H9 (cell line): ENCODE data around the gene SOX14. TPM values are rescaled to one million over a fixed set of nuclear protein-coding genes. Genes with fewer than 3 reads are reported as not detected.

Experiments used
- DNase-seq: peaks from one replicate; pipeline ENCODE4 v3.0.0-alpha.2; 2017
- H2AFZ ChIP-seq: one replicate; pipeline ENCODE4 v1.6.1; 2013; ENCODE audit warnings: mild to moderate bottlenecking, low read length, control low read depth, moderate library complexity
- H2AK5ac ChIP-seq: 2 replicates; pipeline ENCODE4 v1.6.1; 2013; ENCODE audit warnings: low read length, control low read depth, mixed read lengths; ENCODE audit not compliant: insufficient read length
- H2BK120ac ChIP-seq: one replicate; pipeline ENCODE4 v1.6.1; 2013; ENCODE audit warnings: low read depth, mild to moderate bottlenecking, low read length, control low read depth, inconsistent platforms; ENCODE audit not compliant: poor library complexity, severe bottlenecking
- H2BK12ac ChIP-seq: 2 replicates; pipeline ENCODE4 v1.6.1; 2013; ENCODE audit warnings: low read length, control low read depth, mixed read lengths, low read depth; ENCODE audit not compliant: insufficient read length
- H2BK15ac ChIP-seq: 2 replicates; pipeline ENCODE4 v1.6.1; 2013; ENCODE audit warnings: low read depth, low read length, control low read depth
- H2BK20ac ChIP-seq: one replicate; pipeline ENCODE4 v1.6.1; 2013; ENCODE audit warnings: low read depth, mild to moderate bottlenecking, low read length, control low read depth, inconsistent platforms; ENCODE audit not compliant: poor library complexity, severe bottlenecking
- H2BK5ac ChIP-seq: 2 replicates; pipeline ENCODE4 v1.6.1; 2013; ENCODE audit warnings: low read length, control low read depth, mixed read lengths; ENCODE audit not compliant: insufficient read length
- H3K14ac ChIP-seq: 2 replicates; pipeline ENCODE4 v1.6.1; 2013; ENCODE audit warnings: low read length, control low read depth; ENCODE audit not compliant: insufficient read depth
- H3K18ac ChIP-seq: 2 replicates; pipeline ENCODE4 v1.6.1; 2013; ENCODE audit warnings: low read depth, mild to moderate bottlenecking, mixed read lengths, low read length, control low read depth; ENCODE audit not compliant: insufficient read length
- H3K23ac ChIP-seq: 2 replicates; pipeline ENCODE4 v1.6.1; 2013; ENCODE audit warnings: low read length, control low read depth, mixed read lengths, low read depth; ENCODE audit not compliant: insufficient read length
- H3K23me2 ChIP-seq: 2 replicates; pipeline ENCODE4 v1.6.1; 2013; ENCODE audit warnings: low read depth, mild to moderate bottlenecking, mixed read lengths, low read length, control low read depth; ENCODE audit not compliant: insufficient read length, poor library complexity, severe bottlenecking
- H3K27ac ChIP-seq: 2 replicates; pipeline ENCODE4 v1.5.1; 2013; ENCODE audit warnings: low read length, control low read depth, mixed read lengths, low read depth; ENCODE audit not compliant: insufficient read length
- H3K27me3 ChIP-seq: 2 replicates; pipeline ENCODE4 v1.6.1; 2013; ENCODE audit warnings: low read length, control low read depth, inconsistent platforms; ENCODE audit not compliant: insufficient read depth
- H3K4ac ChIP-seq: 2 replicates; pipeline ENCODE4 v1.6.1; 2013; ENCODE audit warnings: low read depth, mild to moderate bottlenecking, control low read depth, inconsistent platforms, low read length, moderate library complexity
- H3K4me1 ChIP-seq: 2 replicates; pipeline ENCODE4 v1.6.1; 2013; ENCODE audit warnings: low read length, control low read depth, inconsistent platforms; ENCODE audit not compliant: insufficient read depth
- H3K4me2 ChIP-seq: 2 replicates; pipeline ENCODE4 v1.6.1; 2013; ENCODE audit warnings: low read length, control low read depth, mixed read lengths; ENCODE audit not compliant: insufficient read length, insufficient read depth
- H3K56ac ChIP-seq: 2 replicates; pipeline ENCODE4 v1.6.1; 2013; ENCODE audit warnings: low read depth, mild to moderate bottlenecking, mixed read lengths, low read length, control low read depth; ENCODE audit not compliant: insufficient read length
- H3K79me1 ChIP-seq: 2 replicates; pipeline ENCODE4 v1.6.1; 2013; ENCODE audit warnings: low read depth, mild to moderate bottlenecking, moderate library complexity, low read length, control low read depth, inconsistent platforms; ENCODE audit not compliant: insufficient read depth, poor library complexity, severe bottlenecking
- H3K79me2 ChIP-seq: 2 replicates; pipeline ENCODE4 v1.6.1; 2013; ENCODE audit warnings: low read length, control low read depth, inconsistent platforms; ENCODE audit not compliant: insufficient read depth
- H3K9ac ChIP-seq: 2 replicates; pipeline ENCODE4 v1.6.1; 2013; ENCODE audit warnings: low read length, control low read depth, mixed read lengths; ENCODE audit not compliant: insufficient read length; ENCODE audit errors: extremely low read depth
- H3K9me3 ChIP-seq: one replicate; pipeline ENCODE4 v1.6.1; 2013; ENCODE audit warnings: low read depth, low read length, inconsistent platforms; ENCODE audit not compliant: control insufficient read depth
- H3T11ph ChIP-seq: one replicate; pipeline ENCODE4 v1.6.1; 2013; ENCODE audit warnings: mild to moderate bottlenecking, low read length, control low read depth, inconsistent platforms
- H4K20me1 ChIP-seq: one replicate; pipeline ENCODE4 v1.6.1; 2013; ENCODE audit not compliant: control insufficient read depth, insufficient read length, insufficient read depth
- H4K5ac ChIP-seq: 2 replicates; pipeline ENCODE4 v1.6.1; 2013; ENCODE audit warnings: low read depth, mild to moderate bottlenecking, mixed read lengths, low read length, control low read depth; ENCODE audit not compliant: insufficient read length
- H4K8ac ChIP-seq: replicated peaks from 2 replicates; pipeline ENCODE4 v1.6.1; 2013; ENCODE audit warnings: low read length, control low read depth, mixed read lengths, low read depth; ENCODE audit not compliant: insufficient read length
- H4K91ac ChIP-seq: 2 replicates; pipeline ENCODE4 v1.6.1; 2013; ENCODE audit warnings: low read depth, mild to moderate bottlenecking, moderate library complexity, mixed read lengths, low read length, control low read depth; ENCODE audit not compliant: insufficient read length
- H3K27ac Mint-ChIP-seq, 3 experiments: 2 replicates in 2 of 3; 3 replicates in 1 of 3; pipeline ENCODE4 v1.8.0; 2020 to 2021; ENCODE audit warnings: mixed read lengths in 3 of 3, mild to moderate bottlenecking in 1 of 3, moderate library complexity in 1 of 3
- H3K27me3 Mint-ChIP-seq: 2 replicates; pipeline ENCODE4 v1.8.0; 2021; ENCODE audit warnings: low read depth, mild to moderate bottlenecking, moderate library complexity, mixed read lengths
- H3K36me3 Mint-ChIP-seq, 3 experiments: 2 replicates in 2 of 3; 3 replicates in 1 of 3; pipeline ENCODE4 v1.8.0; 2020 to 2021; ENCODE audit warnings: low read depth in 3 of 3, mixed read lengths in 3 of 3; ENCODE audit not compliant: insufficient read depth in 1 of 3
- H3K4me1 Mint-ChIP-seq, 2 experiments: 2 replicates each; pipeline ENCODE4 v1.8.0; 2020; ENCODE audit warnings: mixed read lengths in 2 of 2
- H3K4me3 Mint-ChIP-seq, 2 experiments: 2 replicates in 1 of 2; 3 replicates in 1 of 2; pipeline ENCODE4 v1.8.0; 2020 to 2021; ENCODE audit warnings: mild to moderate bottlenecking in 2 of 2, mixed read lengths in 2 of 2, moderate library complexity in 1 of 2
- H3K9me3 Mint-ChIP-seq, 2 experiments: 2 replicates in 1 of 2; 3 replicates in 1 of 2; pipeline ENCODE4 v1.8.0; 2020; ENCODE audit warnings: mild to moderate bottlenecking in 2 of 2, mixed read lengths in 2 of 2, moderate library complexity in 1 of 2
- WGBS: extraction: QIAGEN DNeasy Blood & Tissue Kit; methylation state at CpG from one replicate; pipeline ENCODE4 v1.1.7; 2013; ENCODE audit warnings: missing lambda C conversion rate, low lambda C conversion rate, mixed read lengths; ENCODE audit not compliant: insufficient read length; ENCODE audit errors: extremely low coverage; 5-methylcytosine and 5-hydroxymethylcytosine counted together
- total RNA-seq: library from RNA; stranded (reverse); gene quantifications from 2 replicates; pipeline ENCODE4 v1.2.1, GENCODE V29; 2021
- TF ChIP-seq, protein P1 (sequence below): fragments of 200-600 bp; sonication (generic); conservative IDR thresholded peaks from 3 replicates; pipeline ENCODE4 v1.8.0; 2021; ENCODE audit warnings: antibody characterized with exemption, mild to moderate bottlenecking

Gene SOX14
- total RNA-seq, 1 experiment from 2014 or later, result 0.57 TPM

DNA sequence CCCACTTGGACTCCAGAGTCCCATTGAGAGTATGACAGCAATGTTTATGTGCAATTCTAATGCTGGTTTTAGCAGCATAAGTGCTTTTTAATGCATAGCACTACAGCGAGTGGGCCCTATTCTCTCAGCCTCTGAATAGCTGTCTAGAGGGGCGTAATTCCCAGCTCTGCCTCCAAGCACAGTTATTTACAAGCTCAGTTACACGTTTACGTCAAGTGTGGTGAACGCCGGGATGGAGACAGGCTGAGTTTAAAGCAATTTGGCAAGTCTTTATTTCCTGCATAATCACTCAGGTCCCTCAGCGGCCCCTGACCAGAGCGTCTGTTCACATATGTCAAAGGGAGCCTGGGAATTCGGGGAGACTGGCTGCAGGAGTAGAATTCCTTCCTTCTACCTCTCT, 43.9 kb downstream of the SOX14 start:
- Histone ChIP-seq H3K4ac (no peak overlapping the region), H3K4me1 (peaks cover 5% of the 10 kb centered on the region; the same call in 1 of the 2 replicates), H4K5ac (no peak overlapping the region), H3K23ac (no peak overlapping the region), H3K79me1 (no peaks in the 10 kb centered on the region), H3T11ph (no peak overlapping the region), H3K9me3 (no peaks in the 10 kb centered on the region), H3K14ac (no peak overlapping the region), H2BK20ac (no peak overlapping the region), H4K20me1 (no peaks in the 10 kb centered on the region), H2BK15ac (no peak overlapping the region), H3K27me3 (no peaks in the 10 kb centered on the region), H3K56ac (no peak overlapping the region), H3K23me2 (no peaks in the 10 kb centered on the region), H2AK5ac (no peak overlapping the region), H2BK120ac (no peak overlapping the region), H3K18ac (no peak overlapping the region), H3K9ac (no peak overlapping the region), H3K27ac (no peak overlapping the region), H2AFZ (no peak overlapping the region), H3K4me2 (no peak overlapping the region), H2BK5ac (no peak overlapping the region), H4K91ac (no peak overlapping the region), H3K79me2 (no peaks in the 10 kb centered on the region), H4K8ac (no peak overlapping the region), H2BK12ac (no peak overlapping the region)
- Mint-ChIP-seq H3K27ac (no peak overlapping the region), H3K27me3 (peaks cover 1% of the 10 kb centered on the region; the same call in 1 of the 2 replicates), H3K4me1 (peaks cover 34 to 37% of the 10 kb centered on the region in 2 experiments), H3K36me3 (peaks cover 0 to 4% (median 0%) of the 10 kb centered on the region in 3 experiments; a peak in 3 of 7 replicates), H3K4me3 (no peak overlapping the region), H3K9me3 (peaks cover 0 to 3% of the 10 kb centered on the region in 2 experiments; a peak in 2 of 5 replicates)
- no CpG with 5 or more reads among the region's 9 CpGs for WGBS
- TF ChIP-seq, protein P1, sequence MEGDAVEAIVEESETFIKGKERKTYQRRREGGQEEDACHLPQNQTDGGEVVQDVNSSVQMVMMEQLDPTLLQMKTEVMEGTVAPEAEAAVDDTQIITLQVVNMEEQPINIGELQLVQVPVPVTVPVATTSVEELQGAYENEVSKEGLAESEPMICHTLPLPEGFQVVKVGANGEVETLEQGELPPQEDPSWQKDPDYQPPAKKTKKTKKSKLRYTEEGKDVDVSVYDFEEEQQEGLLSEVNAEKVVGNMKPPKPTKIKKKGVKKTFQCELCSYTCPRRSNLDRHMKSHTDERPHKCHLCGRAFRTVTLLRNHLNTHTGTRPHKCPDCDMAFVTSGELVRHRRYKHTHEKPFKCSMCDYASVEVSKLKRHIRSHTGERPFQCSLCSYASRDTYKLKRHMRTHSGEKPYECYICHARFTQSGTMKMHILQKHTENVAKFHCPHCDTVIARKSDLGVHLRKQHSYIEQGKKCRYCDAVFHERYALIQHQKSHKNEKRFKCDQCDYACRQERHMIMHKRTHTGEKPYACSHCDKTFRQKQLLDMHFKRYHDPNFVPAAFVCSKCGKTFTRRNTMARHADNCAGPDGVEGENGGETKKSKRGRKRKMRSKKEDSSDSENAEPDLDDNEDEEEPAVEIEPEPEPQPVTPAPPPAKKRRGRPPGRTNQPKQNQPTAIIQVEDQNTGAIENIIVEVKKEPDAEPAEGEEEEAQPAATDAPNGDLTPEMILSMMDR, result no peak
- DNase-seq, result no peak
